ENCODE measurements around the gene PPAN. TPM values are rescaled to one million over a fixed set of nuclear protein-coding genes. Genes with fewer than 3 reads are reported as not detected.

The PPAN gene
- 17.3 and 26.7 TPM in 2 replicates for total RNA-seq

GRCh38 chr19:10106100-10106936 lies at the start of gene PPAN:
PPAN (plus strand) TSS chr19:10106362; CDS start chr19:10106395, 33 bp downstream.

GRCh38 chr19:10085641-10086590 lies 20.2 kb upstream of the PPAN start, which contains the start of gene SHFL:
SHFL (plus strand) TSS chr19:10086317; CDS start chr19:10086428, 111 bp downstream.

GRCh38 chr19:10111405-10111811 lies 5.2 kb downstream of the PPAN start, which contains the start of gene P2RY11:
P2RY11 (plus strand) TSS chr19:10111693; CDS start chr19:10111722, 29 bp downstream.

Other genes with a start within 250 kb of the PPAN start
- gene OLFM2, start 169.8 kb upstream of the PPAN start, total RNA-seq: 0.19 and 1.3 TPM in 2 replicates
- 3.5 and 6.3 TPM in 2 replicates for gene COL5A3, start 95.9 kb upstream of the PPAN start, total RNA-seq
- not detected in 2 replicates for gene RDH8, start 92.9 kb upstream of the PPAN start, total RNA-seq
- 18.4 and 22.4 TPM in 2 replicates for gene SHFL, start 20.0 kb upstream of the PPAN start, total RNA-seq
- 0.13 and 0.25 TPM in 2 replicates for gene ANGPTL6, start 3.7 kb upstream of the PPAN start, total RNA-seq
- 1.2 and 1.3 TPM in 2 replicates for gene P2RY11, start 5.3 kb downstream of the PPAN start, total RNA-seq
- gene EIF3G, start 13.5 kb downstream of the PPAN start, total RNA-seq: 294 and 341 TPM in 2 replicates
- 39.1 and 39.9 TPM in 2 replicates for gene DNMT1, start 88.6 kb downstream of the PPAN start, total RNA-seq
- gene S1PR2, start 125.0 kb downstream of the PPAN start, total RNA-seq: 9.1 and 9.4 TPM in 2 replicates
- gene MRPL4, start 145.9 kb downstream of the PPAN start, total RNA-seq: 13.9 and 15.7 TPM in 2 replicates
- 1.3 and 4.9 TPM in 2 replicates for gene ICAM1, start 164.8 kb downstream of the PPAN start, total RNA-seq
- 0.13 and 0.62 TPM in 2 replicates for gene ICAM4, start 180.6 kb downstream of the PPAN start, total RNA-seq
- 0.26 and 0.56 TPM in 2 replicates for gene ICAM5, start 183.6 kb downstream of the PPAN start, total RNA-seq
- 0.12 and 0.13 TPM in 2 replicates for gene ZGLP1, start 203.5 kb downstream of the PPAN start, total RNA-seq
- gene FDX2, start 209.7 kb downstream of the PPAN start, total RNA-seq: 19.3 and 19.7 TPM in 2 replicates
- 5.5 and 5.7 TPM in 2 replicates for gene RAVER1, start 227.2 kb downstream of the PPAN start, total RNA-seq
- gene ICAM3, start 233.3 kb downstream of the PPAN start, total RNA-seq: 15.2 and 21.5 TPM in 2 replicates

Measured in aortic smooth muscle cell (primary cell).